Bronchial epithelial cell (primary cell): ENCODE data around the gene CC2D1A. TPM values are rescaled to one million over a fixed set of nuclear protein-coding genes. Genes with fewer than 3 reads are reported as not detected.
A peak's percentile ranks its signal among the peaks of the same experiment; 100 is the strongest.
"Not testable (repeated sequence)": the region's sequence is repeated elsewhere in the genome, so short reads cannot be mapped to it uniquely, and the experiment has no call there.

Source experiments
- DNase-seq: peaks from one replicate; pipeline ENCODE4 v3.0.0-alpha.2; 2010; ENCODE audit warnings: low read depth
- FAIRE-seq: peaks from 2 replicates; lab custom pipeline; 2011; peaks lifted over from hg19 to GRCh38; lab: Jason Lieb, UNC
- H3K27me3 ChIP-seq: 2 replicates; pipeline ENCODE4 v1.5.1; 2011; ENCODE audit warnings: low read length; ENCODE audit not compliant: control insufficient read depth, insufficient read depth
- H3K36me3 ChIP-seq: 2 replicates; pipeline ENCODE4 v1.5.1; 2011; ENCODE audit warnings: low read length; ENCODE audit not compliant: control insufficient read depth, insufficient read depth
- H3K4me3 ChIP-seq: 2 replicates; pipeline ENCODE4 v1.5.1; 2011; ENCODE audit warnings: mild to moderate bottlenecking, low read depth, low read length, control low read depth
- total RNA-seq: library from RNA; depleted of rRNA; stranded (reverse); fragments of >200 nt; gene quantifications from 2 replicates; pipeline ENCODE4 v1.2.1, GENCODE V29; 2014
- TF ChIP-seq, protein P1 (sequence below): IDR thresholded peaks from 2 replicates; pipeline ENCODE4 v1.5.1; 2011; ENCODE audit warnings: mild to moderate bottlenecking, moderate library complexity, low read length, control low read depth, inconsistent platforms; ENCODE audit not compliant: insufficient read depth, severe bottlenecking

CC2D1A gene
- total RNA-seq, 1 donor from 2014 or later = 6.8 TPM

GRCh38 chr19:13917888-13918406 lies 11.9 kb downstream of the CC2D1A start:
- FAIRE-seq (no peak), DNase-seq (no peak)
- peaks cover 40% of the 10 kb centered on the region for H3K36me3 ChIP-seq
- TF ChIP-seq, protein P1, sequence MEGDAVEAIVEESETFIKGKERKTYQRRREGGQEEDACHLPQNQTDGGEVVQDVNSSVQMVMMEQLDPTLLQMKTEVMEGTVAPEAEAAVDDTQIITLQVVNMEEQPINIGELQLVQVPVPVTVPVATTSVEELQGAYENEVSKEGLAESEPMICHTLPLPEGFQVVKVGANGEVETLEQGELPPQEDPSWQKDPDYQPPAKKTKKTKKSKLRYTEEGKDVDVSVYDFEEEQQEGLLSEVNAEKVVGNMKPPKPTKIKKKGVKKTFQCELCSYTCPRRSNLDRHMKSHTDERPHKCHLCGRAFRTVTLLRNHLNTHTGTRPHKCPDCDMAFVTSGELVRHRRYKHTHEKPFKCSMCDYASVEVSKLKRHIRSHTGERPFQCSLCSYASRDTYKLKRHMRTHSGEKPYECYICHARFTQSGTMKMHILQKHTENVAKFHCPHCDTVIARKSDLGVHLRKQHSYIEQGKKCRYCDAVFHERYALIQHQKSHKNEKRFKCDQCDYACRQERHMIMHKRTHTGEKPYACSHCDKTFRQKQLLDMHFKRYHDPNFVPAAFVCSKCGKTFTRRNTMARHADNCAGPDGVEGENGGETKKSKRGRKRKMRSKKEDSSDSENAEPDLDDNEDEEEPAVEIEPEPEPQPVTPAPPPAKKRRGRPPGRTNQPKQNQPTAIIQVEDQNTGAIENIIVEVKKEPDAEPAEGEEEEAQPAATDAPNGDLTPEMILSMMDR = no peak
- H3K4me3 ChIP-seq = no peak overlapping the region
- H3K27me3 ChIP-seq = no peaks in the 10 kb centered on the region

GRCh38 chr19:13918726-13919411 lies 12.9 kb downstream of the CC2D1A start:
- Histone ChIP-seq H3K4me3 (no peak overlapping the region), H3K27me3 (no peaks in the 10 kb centered on the region), H3K36me3 (peaks cover 40% of the 10 kb centered on the region)
- TF ChIP-seq, protein P1 = no peak
- DNase-seq (no peak), FAIRE-seq (no peak)

DNA sequence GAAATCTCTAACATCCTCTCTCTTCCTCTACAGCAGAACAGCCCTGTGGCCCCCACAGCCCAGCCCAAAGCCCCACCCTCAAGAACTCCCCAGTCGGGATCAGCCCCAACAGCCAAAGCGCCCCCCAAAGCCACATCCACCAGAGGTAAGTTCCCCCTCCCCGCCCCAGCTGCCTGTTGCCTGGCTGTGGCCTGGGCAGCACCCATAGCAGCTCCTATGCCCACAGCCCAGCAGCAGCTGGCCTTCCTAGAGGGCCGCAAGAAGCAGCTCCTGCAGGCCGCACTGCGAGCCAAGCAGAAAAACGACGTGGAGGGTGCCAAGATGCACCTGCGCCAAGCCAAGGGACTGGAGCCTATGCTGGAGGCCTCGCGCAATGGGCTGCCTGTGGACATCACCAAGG lies 14.5 kb downstream of the CC2D1A start:
- no peak for FAIRE-seq
- TF ChIP-seq, protein P1 = no peak
- H3K36me3 ChIP-seq = peaks cover 43% of the 10 kb centered on the region
- DNase-seq = no peak
- no peaks in the 10 kb centered on the region for H3K27me3 ChIP-seq
- H3K4me3 ChIP-seq = no peak overlapping the region

DNA sequence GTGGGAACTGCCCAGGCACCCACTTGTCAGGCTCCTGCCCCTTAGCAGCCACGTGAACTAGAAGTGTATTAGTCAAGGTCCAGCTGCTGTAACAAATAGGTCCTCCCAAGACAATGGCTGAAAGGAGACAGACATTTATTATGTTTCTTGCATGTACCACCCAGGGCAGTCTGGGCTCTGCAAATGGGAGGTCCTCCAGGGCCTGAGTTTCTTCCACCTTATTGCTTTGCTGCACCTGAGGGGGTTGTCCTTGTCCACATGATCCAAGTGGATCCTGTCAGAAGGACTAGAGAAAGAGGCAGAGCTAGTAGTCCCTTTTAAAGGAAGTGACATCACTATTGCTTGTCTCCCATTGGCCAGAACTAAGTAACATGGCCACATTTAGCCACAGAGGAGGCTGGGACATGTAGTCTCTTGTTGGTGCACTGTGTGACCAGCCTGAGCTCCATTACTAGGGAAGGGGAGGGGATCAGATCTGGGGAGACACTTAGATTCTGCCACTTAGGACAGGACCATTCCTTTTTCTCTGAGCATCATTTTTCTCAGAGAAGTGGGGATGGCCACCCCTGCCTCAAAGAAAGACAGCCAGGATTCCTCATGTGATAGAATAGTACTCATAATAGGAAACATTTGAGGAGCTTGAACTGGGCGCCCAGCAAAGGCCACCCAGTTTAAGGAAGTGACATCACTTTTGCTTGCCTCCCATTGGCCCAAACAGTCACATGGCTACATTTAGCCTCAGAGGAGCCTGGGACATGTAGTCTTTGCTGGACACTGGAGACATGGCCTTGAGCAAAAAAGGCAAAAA lies 15.1 kb downstream of the CC2D1A start:
- H3K27me3 ChIP-seq = no peaks in the 10 kb centered on the region
- H3K36me3 ChIP-seq = peaks cover 42% of the 10 kb centered on the region
- DNase-seq = peak; percentile 53
- no peak overlapping the region for H3K4me3 ChIP-seq
- TF ChIP-seq, protein P1 = no peak
- peak; percentile 93 for FAIRE-seq

- peak; percentile 52 for FAIRE-seq
- peaks cover 49% of the 10 kb centered on the region for H3K36me3 ChIP-seq
Observed at GRCh38 chr19:13922118-13922517, 16.1 kb downstream of the CC2D1A start.

DNA sequence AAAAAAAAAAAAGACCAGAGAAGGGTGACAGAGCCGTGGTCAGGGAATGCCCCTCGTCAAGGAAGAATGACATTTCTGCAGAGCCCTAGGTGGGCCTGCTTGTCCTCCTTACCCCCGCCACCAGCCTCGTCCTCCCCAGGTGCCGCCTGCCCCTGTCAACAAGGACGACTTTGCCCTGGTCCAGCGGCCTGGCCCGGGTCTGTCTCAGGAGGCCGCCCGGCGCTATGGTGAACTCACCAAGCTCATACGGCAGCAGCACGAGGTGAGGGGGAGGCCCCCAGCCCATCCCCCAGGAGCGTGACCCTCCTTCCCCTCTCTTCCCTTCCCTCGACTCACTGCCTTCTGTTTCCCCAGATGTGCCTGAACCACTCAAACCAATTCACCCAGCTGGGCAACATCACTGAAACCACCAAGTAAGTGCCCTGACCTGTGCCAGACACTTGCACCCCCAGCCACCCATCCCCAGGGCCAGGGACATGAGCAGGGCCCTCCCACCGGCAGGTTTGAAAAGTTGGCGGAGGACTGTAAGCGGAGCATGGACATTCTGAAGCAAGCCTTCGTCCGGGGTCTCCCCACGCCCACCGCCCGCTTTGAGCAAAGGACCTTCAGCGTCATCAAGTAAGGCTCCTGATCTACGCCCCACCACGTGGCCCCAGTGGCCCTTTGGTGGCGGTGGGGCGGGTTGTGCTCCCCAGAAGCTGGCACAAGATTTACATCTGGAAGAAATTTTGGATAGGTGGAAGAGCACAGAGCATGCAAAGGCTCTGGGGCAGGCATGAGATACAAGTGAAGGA lies 17.4 kb downstream of the CC2D1A start:
- DNase-seq (no peak), FAIRE-seq (no peak)
- Histone ChIP-seq H3K36me3 (peaks cover 51% of the 10 kb centered on the region), H3K27me3 (no peaks in the 10 kb centered on the region), H3K4me3 (no peak overlapping the region)
- TF ChIP-seq, protein P1 = no peak

More at GRCh38 chr19:13922118-13922517, 16.1 kb downstream of the CC2D1A start:
- H3K27me3 ChIP-seq, H3K4me3 ChIP-seq, DNase-seq: not testable (repeated sequence)
